Loucy (cell line): ENCODE results near the gene FOXP3.

Experiments used
- CTCF ChIP-seq: fragments of 200-600 bp; sonication (generic); conservative IDR thresholded peaks from 2 replicates; pipeline ENCODE4 v1.5.1; 2014; ENCODE audit warnings: mild to moderate bottlenecking, antibody characterized with exemption, low read length
- EZH2phosphoT487 ChIP-seq: fragments of 200-600 bp; IDR thresholded peaks from 2 replicates; pipeline ENCODE4 v1.6.1; 2018; ENCODE audit warnings: antibody characterized with exemption, mild to moderate bottlenecking, moderate library complexity, borderline replicate concordance

- TF ChIP-seq CTCF (no peak), EZH2phosphoT487 (no peak)
Measured at GRCh38 chrX:49287665-49288064, 23.2 kb upstream of the FOXP3 start.
